Left ventricle myocardium superior (tissue), 1 donor: ENCODE results near the gene IFITM1. TPM values are rescaled to one million over a fixed set of nuclear protein-coding genes. Genes with fewer than 3 reads are reported as not detected.

Experiments
- ATAC-seq: fragments of 200-7000 bp; cut with Tn5 transposase; one replicate; pipeline ENCODE4 v1.9.1; 2020; ENCODE audit warnings: mild to moderate bottlenecking, moderate library complexity
- DNase-seq: peaks from one replicate; pipeline ENCODE4 v3.0.0-alpha.2; 2020
- intact Hi-C: fragments of 100-400 bp; cut with micrococcal nuclease; formaldehyde crosslinking; loops from one replicate; pipeline ENCODE4 v1.11.0; 2022
- total RNA-seq: library from RNA; stranded (reverse); fragmentation: NEBNext Ultra II Directional; extraction: Animal tissue kit (Norgen Biotek cat#: 25700); gene quantifications from one replicate; pipeline ENCODE4 v1.2.1, GENCODE V29; 2021
- donor health status: DM: no; HTN: yes; CAD: no; lungs with severe emphysema.

Gene IFITM1
- total RNA-seq, 1 donor from 2014 or later: 101 TPM

GRCh38 chr11:292211-293121 lies 21.4 kb upstream of the IFITM1 start:
- no peak for ATAC-seq
- peak; percentile 29 for DNase-seq
- intact Hi-C loops: no loop called here

- DNase-seq (peak; percentile 29), ATAC-seq (no peak)
- intact Hi-C loops: no loop called here
Observed at GRCh38 chr11:293271-293851, 20.5 kb upstream of the IFITM1 start.

- intact Hi-C loops: no loop called here
- peak; percentile 26 for DNase-seq
- no peak for ATAC-seq
Observed at GRCh38 chr11:293852-294661, 19.8 kb upstream of the IFITM1 start.

DNA sequence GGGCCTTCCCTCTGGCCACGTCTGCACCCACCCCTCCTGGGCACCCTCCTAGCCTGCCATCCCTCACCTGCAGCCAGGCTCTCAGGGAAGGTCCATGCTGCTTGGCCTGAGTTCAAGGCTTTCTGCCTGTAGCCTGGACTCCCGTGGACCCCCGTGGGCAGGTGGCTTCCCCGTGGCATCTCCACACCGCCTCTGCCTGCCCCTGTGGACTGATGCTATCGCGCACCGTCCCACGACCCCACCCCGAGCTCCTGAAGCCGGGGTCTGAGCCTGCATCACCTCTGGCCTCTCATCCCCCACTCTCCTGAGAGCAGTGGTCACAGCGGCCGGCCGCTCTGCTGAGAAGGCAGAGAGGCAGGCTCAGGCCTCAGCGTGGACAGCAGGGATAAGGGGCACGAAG lies 19.1 kb upstream of the IFITM1 start:
- peak; percentile 28 for DNase-seq
- intact Hi-C loops: no loop called here
- no peak for ATAC-seq

- intact Hi-C loops: no loop called here
- DNase-seq (peak; percentile 27), ATAC-seq (no peak)
Observed at GRCh38 chr11:295351-296170, 18.3 kb upstream of the IFITM1 start.

DNA sequence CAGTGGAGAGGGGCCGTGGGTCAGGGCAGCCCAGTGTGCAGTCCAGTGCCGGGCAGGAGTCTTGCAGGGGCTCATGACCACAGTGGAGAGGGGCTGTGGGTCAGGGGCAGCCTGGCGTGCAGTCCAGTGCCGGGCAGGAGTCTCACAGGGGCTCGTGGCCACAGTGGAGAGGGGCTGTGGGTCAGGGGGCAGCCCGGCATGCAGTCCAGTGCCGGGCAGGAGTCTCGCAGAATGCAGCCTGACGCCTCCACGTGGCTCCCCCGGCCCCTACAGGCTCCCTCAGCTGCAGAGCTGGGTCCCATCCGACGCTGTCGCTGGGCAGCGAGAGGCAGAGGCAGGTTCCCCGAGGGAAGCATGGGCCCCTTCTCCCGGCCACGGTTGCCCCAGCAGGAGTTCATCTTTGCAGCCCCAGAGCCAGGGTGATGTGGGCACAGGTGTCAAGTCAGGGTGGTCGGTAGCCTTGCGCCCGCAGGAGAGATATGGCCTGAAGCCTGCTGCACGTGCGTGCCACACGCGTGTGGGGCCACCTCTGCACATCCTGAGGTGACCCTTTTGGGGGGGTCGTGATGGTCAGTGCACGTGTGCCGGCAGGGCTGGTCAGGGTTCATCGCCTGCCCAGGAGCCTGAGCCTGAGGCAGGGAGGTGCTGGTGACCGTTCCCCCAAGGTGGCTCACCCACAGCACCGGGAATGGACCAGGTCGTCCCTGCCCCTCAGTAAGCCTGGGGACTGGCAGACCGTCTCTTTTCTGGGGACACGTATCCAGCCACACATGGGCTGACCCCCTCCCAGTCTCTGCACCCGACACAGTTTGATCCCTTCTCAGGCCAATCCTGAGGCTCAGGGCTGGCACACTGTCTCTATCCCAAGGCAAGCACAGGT lies 17.4 kb upstream of the IFITM1 start:
- DNase-seq: peak; percentile 27
- intact Hi-C loops: no loop called here
- ATAC-seq: no peak

DNA sequence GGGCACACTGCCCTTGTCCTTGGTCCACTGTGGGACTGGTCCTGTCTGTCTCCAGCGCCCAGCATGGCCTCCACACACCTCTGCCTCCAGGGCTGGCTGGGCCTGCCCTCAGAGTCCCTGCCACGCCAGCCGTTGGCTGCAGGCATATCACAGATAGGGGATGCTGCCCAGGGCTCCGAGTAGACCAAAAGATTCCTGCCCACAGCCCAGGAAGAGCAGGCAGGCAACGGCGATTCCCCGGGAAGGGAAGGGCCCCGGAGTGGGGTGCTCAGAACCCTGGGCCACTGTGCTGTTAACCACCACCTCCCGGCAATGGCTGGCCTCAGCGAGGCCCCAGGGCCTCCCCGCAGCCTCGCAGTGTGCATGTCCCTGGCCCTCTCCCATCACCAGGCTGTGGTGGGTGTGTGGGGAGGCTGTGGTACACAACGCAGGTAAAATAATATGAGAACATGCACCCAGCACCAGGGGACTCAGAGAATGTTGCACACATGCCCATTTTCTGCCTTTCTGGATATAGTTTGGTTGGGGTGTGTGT lies 16.7 kb upstream of the IFITM1 start:
- peak; percentile 36 for DNase-seq
- ATAC-seq: peak; percentile 6
- intact Hi-C loops: no loop called here

- peak; percentile 63 for DNase-seq
- ATAC-seq: peak; percentile 58
- intact Hi-C loops: no loop called here
Observed at GRCh38 chr11:297586-298405, 16.0 kb upstream of the IFITM1 start.

DNA sequence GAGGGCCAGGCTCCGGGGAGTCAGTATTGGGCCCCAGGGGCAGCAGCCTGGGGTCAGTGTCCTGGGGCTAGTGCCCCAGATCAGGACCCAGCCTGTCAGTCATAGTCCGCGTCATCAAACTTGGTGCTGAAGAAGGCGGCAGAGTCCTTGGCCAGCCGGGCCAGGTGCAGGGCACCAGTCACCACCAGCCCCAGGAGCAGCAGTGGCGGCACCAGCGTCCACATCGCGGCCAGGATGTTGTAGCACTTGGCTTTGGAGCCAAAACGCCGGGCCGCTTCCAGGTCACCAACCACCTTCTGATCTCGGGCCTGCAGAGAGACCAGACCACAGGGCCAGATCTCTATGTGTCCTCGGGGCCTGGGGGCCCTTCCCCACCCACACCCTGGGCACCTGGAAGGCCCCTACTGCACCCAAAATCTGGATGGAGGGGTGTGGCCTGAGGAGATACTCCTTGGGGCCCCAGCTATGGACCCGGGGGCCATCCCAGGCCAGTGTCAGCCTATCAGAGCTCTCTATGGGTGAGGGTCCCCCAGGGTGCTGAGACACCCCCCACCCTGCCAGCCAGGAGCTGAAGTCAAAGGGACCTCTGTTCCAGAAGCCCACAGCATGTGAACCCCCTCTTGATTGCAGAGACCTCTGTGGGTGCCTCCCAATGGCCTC lies 15.3 kb upstream of the IFITM1 start:
- intact Hi-C loops: no loop called here
- DNase-seq (peak; percentile 44), ATAC-seq (peak; percentile 3)

- ATAC-seq (no peak), DNase-seq (peak; percentile 33)
- intact Hi-C loops: no loop called here
Observed at GRCh38 chr11:299081-299891, 14.6 kb upstream of the IFITM1 start, which contains the start of gene IFITM5. TSS of gene IFITM5 (minus strand) at chr11:299526. CDS start at chr11:299490, 36 bp downstream.

GRCh38 chr11:299951-300735 lies 13.7 kb upstream of the IFITM1 start:
- ATAC-seq (no peak), DNase-seq (peak; percentile 36)

GRCh38 chr11:303363-303762 lies 10.5 kb upstream of the IFITM1 start:
- ATAC-seq (no peak), DNase-seq (no peak)
- intact Hi-C loops: no loop called here

More at GRCh38 chr11:299951-300735, 13.7 kb upstream of the IFITM1 start:
- intact Hi-C loops: no loop called here

DNA sequence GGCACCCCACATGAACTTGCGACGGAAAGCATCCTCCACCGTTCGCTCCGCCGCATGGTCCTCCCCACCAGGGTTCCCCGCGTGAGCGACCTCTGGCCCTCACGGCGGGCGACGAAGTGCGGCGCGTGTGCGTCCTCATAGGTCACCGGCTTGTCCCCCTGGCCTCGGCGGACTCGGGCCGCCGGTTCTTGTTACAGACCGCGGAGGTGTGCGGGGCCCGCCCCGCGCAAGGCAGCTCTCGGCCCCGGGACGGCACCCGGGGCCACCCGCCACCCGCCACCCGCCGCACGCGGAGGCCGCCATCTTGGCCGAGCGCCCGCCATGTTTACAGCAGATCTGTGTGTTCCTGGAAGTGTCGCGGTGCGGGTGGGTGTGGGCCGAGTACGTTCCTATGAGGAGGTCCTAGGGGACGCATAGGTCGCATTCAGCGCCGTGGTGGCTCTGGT lies 9.8 kb upstream of the IFITM1 start:
- ATAC-seq (no peak), DNase-seq (peak; percentile 41)
- intact Hi-C loops: no loop called here

DNA sequence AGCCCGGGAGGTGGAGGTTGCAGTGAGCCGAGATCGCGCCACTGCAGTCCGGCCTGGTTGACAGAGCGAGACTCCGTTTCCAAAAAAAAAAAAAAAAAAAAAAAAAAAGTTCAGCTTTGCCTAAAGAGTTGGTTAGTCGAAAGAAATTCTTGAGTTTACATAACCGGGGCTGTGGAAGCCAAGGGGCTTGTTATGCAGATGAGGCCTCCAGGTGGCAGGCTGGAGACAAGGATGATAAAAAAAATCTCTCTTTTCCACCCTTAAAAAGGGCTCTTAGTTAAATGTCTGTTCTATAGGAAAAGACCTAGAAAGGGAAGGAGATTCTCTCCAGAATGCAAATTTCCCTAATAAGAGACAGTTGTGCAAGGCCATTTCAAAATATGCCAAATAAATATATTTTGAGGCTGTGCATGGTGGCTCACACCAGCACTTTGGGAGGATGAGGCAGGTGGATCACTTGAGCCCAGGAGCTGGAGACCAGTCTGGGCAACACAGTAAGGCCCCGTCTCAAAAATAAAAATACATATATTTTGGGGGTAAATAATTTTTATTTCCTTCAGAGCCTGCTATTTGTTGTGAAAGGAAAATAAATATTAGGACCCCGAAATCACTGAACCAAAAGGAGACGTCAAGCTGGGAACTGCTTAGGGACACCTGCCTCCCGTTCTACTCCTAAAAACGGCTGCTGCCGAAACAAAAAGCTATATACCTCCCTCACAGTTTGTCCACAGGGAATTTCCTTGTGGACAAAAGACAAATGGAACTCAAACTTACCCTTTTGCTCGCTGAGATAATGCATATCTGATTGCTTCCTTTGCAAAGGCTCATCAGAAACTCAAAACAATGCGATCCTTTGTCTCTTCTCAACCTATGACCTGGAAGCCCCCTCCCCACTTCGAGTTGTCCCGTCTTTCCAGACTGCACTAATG lies 8.7 kb upstream of the IFITM1 start:
- DNase-seq: peak; percentile 78
- intact Hi-C loops: no loop called here
- ATAC-seq: peak; percentile 15
